ENCODE results near the gene CDSN. TPM values are rescaled to one million over a fixed set of nuclear protein-coding genes. Genes with fewer than 3 reads are reported as not detected.
A peak's percentile ranks its signal among the peaks of the same experiment; 100 is the strongest.

CDSN gene
- total and polyA plus RNA-seq, 2 donors from 2014 or later = 0.13 TPM; not detected in 1

- Histone ChIP-seq H3K9me3 (ENCODE audit: control insufficient read depth in 2 of 3, insufficient read depth in 1 of 3, low read length in 3 of 3) (no peaks in the 10 kb centered on the region), H3K36me3 (ENCODE audit: control insufficient read depth in 2 of 3, insufficient read depth in 3 of 3, low read length in 3 of 3) (no peaks in the 10 kb centered on the region)
Observed at GRCh38 chr6:31158140-31158862, 38.1 kb upstream of the CDSN start, which contains the start of gene TCF19. TSS of gene TCF19 (plus strand) at chr6:31158589. CDS start at chr6:31159470, 881 bp downstream.

GRCh38 chr6:31157513-31158139 is 37.4 kb upstream of the CDSN start, which contains the start of gene CCHCR1:
TSS of gene CCHCR1 (minus strand) at chr6:31157802. CDS start at chr6:31157600, 202 bp downstream.
- no peaks in the 10 kb centered on the region for H3K36me3 ChIP-seq (ENCODE audit: control insufficient read depth in 2 of 3, insufficient read depth in 3 of 3, low read length in 3 of 3)
- FAIRE-seq (no peak), DNase-seq (peak in 2 of 5 donors; percentile 22 to 56)
- no peak for TF ChIP-seq CTCF (IDR thresholded peaks at IDR 0.05; ENCODE audit: borderline replicate concordance, extremely low read depth, insufficient read depth)
- peak within 1 kb of the TSS; percentile 71 to 88 (median 88) for H3K4me3 ChIP-seq (ENCODE audit: low read length in 3 of 3)
- H3K27me3 ChIP-seq (ENCODE audit: control insufficient read depth, insufficient read depth, low read length) = no peaks in the 10 kb centered on the region
- peaks cover 0 to 12% (median 6%) of the 10 kb centered on the region in 3 donors for H3K4me1 ChIP-seq (ENCODE audit: control insufficient read depth in 2 of 3, insufficient read depth in 2 of 3, low read depth in 1 of 3, low read length in 3 of 3)
- H3K9me3 ChIP-seq (ENCODE audit: control insufficient read depth in 2 of 3, insufficient read depth in 1 of 3, low read length in 3 of 3) = no peaks in the 10 kb centered on the region
- H3K27ac ChIP-seq (ENCODE audit: low read depth in 2 of 2, low read length in 2 of 2) = peak within 1 kb of the TSS; percentile 60 to 66
- H3K9ac ChIP-seq (ENCODE audit: low read length in 3 of 3) = peak within 1 kb of the TSS; percentile 68 to 77 (median 69)
- intact Hi-C loops (cut with DNase I) = no loop called here

More at GRCh38 chr6:31158140-31158862, 38.1 kb upstream of the CDSN start, which contains the start of gene TCF19:
- FAIRE-seq = peak; percentile 91
- peaks cover 0 to 12% (median 6%) of the 10 kb centered on the region in 3 donors for H3K4me1 ChIP-seq (ENCODE audit: control insufficient read depth in 2 of 3, insufficient read depth in 2 of 3, low read depth in 1 of 3, low read length in 3 of 3)
- no peak for TF ChIP-seq CTCF (IDR thresholded peaks at IDR 0.05; ENCODE audit: borderline replicate concordance, extremely low read depth, insufficient read depth)
- no peaks in the 10 kb centered on the region for H3K27me3 ChIP-seq (ENCODE audit: control insufficient read depth, insufficient read depth, low read length)
- peak within 1 kb of the TSS; percentile 71 to 88 (median 88) for H3K4me3 ChIP-seq (ENCODE audit: low read length in 3 of 3)
- H3K9ac ChIP-seq (ENCODE audit: low read length in 3 of 3) = peak within 1 kb of the TSS; percentile 68 to 77 (median 69)
- H3K27ac ChIP-seq (ENCODE audit: low read depth in 2 of 2, low read length in 2 of 2) = peak within 1 kb of the TSS; percentile 60 to 66
- DNase-seq = peak; percentile 99 to 100 (median 100)
- intact Hi-C loops (cut with DNase I) = no loop called here

- H3K4me1 ChIP-seq (ENCODE audit: control insufficient read depth in 2 of 3, insufficient read depth in 2 of 3, low read depth in 1 of 3, low read length in 3 of 3) = peaks cover 0 to 9% (median 6%) of the 10 kb centered on the region in 3 donors
- intact Hi-C loops (cut with DNase I) = no loop called here
- H3K27ac ChIP-seq (ENCODE audit: low read depth in 2 of 2, low read length in 2 of 2) = no peak overlapping the region
- no peak for FAIRE-seq
- DNase-seq = peak in 3 of 5 donors; percentile 30 to 62 (median 46)
- no peak overlapping the region for H3K4me3 ChIP-seq (ENCODE audit: low read length in 3 of 3)
- no peak for TF ChIP-seq CTCF (IDR thresholded peaks at IDR 0.05; ENCODE audit: borderline replicate concordance, extremely low read depth, insufficient read depth)
- no peak overlapping the region for H3K9ac ChIP-seq (ENCODE audit: low read length in 3 of 3)
- no peaks in the 10 kb centered on the region for H3K36me3 ChIP-seq (ENCODE audit: control insufficient read depth in 2 of 3, insufficient read depth in 3 of 3, low read length in 3 of 3)
- no peaks in the 10 kb centered on the region for H3K9me3 ChIP-seq (ENCODE audit: control insufficient read depth in 2 of 3, insufficient read depth in 1 of 3, low read length in 3 of 3)
- no peaks in the 10 kb centered on the region for H3K27me3 ChIP-seq (ENCODE audit: control insufficient read depth, insufficient read depth, low read length)
Observed at GRCh38 chr6:31156641-31157040, 36.4 kb upstream of the CDSN start.

All from kidney (tissue), 14 donors.